B cell (primary cell): ENCODE data around the gene LRRC32. TPM values are rescaled to one million over a fixed set of nuclear protein-coding genes. Genes with fewer than 3 reads are reported as not detected.

Source experiments
- ATAC-seq: fragments of 200-7000 bp; cut with Tn5 transposase; one replicate; pipeline ENCODE4 v1.10.0; 2021; ENCODE audit warnings: low read depth, mild to moderate bottlenecking, moderate number of reproducible peaks, moderate library complexity
- CTCF ChIA-PET: fragments of 350-600 bp; sonication (Branson Sonifier 250); formaldehyde crosslinking; loops from one replicate; lab custom pipeline; 2021; ENCODE audit warnings: antibody characterized with exemption, inconsistent platforms; lab: Charles Lee
- POLR2A ChIA-PET: fragments of 350-600 bp; sonication (Branson Sonifier 250); formaldehyde crosslinking; loops from one replicate; lab custom pipeline; 2021; ENCODE audit warnings: antibody characterized with exemption; lab: Charles Lee
- DNase-seq: peaks from one replicate; pipeline ENCODE4 v3.0.0; 2013
- H2AFZ ChIP-seq: 2 replicates; pipeline ENCODE4 v1.6.1; 2012; ENCODE audit warnings: mild to moderate bottlenecking, low read depth, low read length; ENCODE audit not compliant: insufficient read depth, poor library complexity, severe bottlenecking
- H3K27ac ChIP-seq, 2 donors: 1 replicate in 1 of 2; 2 replicates in 1 of 2; pipeline ENCODE4 v1.5.1; 2012 to 2013; ENCODE audit warnings: low read length in 2 of 2, mild to moderate bottlenecking in 2 of 2, moderate library complexity in 1 of 2
- H3K27me3 ChIP-seq, 4 experiments: fragments of 200-600 bp in 1 of 4; sonication (generic) in 1 of 4; replicated peaks in 1 of 4; 1 replicate in 2 of 4; 2 replicates in 2 of 4; pipeline versions ENCODE4 v1.6.1 to v1.7.0; 2013 to 2016; ENCODE audit warnings: low read length in 3 of 4, mild to moderate bottlenecking in 2 of 4, mixed read lengths in 1 of 4, moderate library complexity in 1 of 4; ENCODE audit not compliant: insufficient read depth in 4 of 4, control insufficient read depth in 3 of 4; ENCODE audit errors: control extremely low read depth in 1 of 4
- H3K36me3 ChIP-seq, 2 experiments: replicated peaks in 1 of 2; 1 replicate in 1 of 2; 2 replicates in 1 of 2; pipeline versions ENCODE4 v1.6.1 to v1.7.1; 2013; ENCODE audit warnings: low read length in 1 of 2; ENCODE audit not compliant: insufficient read depth in 2 of 2, control insufficient read depth in 1 of 2; ENCODE audit errors: control extremely low read depth in 1 of 2, extremely low read depth in 1 of 2
- H3K4me1 ChIP-seq, 2 donors: fragments of 200-600 bp in 1 of 2; sonication (generic) in 1 of 2; 1 replicate in 1 of 2; 2 replicates in 1 of 2; pipeline versions ENCODE4 v1.5.1 to v1.6.1; 2013 to 2017; ENCODE audit warnings: low read length in 2 of 2; ENCODE audit not compliant: control insufficient read depth in 2 of 2, insufficient read depth in 2 of 2
- H3K4me2 ChIP-seq: replicated peaks from 2 replicates; pipeline ENCODE3; 2012; ENCODE audit warnings: mild to moderate bottlenecking, low read depth, low read length; ENCODE audit not compliant: poor library complexity, severe bottlenecking
- H3K4me3 ChIP-seq, 5 experiments: fragments of 200-600 bp in 1 of 5; sonication (generic) in 1 of 5; 1 replicate in 3 of 5; 2 replicates in 2 of 5; pipeline versions ENCODE4 v1.5.1 to v1.7.0; 2011 to 2016; ENCODE audit warnings: low read length in 4 of 5, mild to moderate bottlenecking in 4 of 5, low read depth in 2 of 5, control low read depth in 1 of 5, moderate library complexity in 1 of 5; ENCODE audit not compliant: insufficient read depth in 1 of 5; ENCODE audit errors: control extremely low read depth in 1 of 5, extremely low read depth in 1 of 5
- H3K79me2 ChIP-seq: fragments of 200-600 bp; sonication (generic); one replicate; pipeline ENCODE4 v1.6.0; 2016; ENCODE audit warnings: low read length; ENCODE audit not compliant: control insufficient read depth, insufficient read depth
- H3K9ac ChIP-seq: fragments of 200-600 bp; sonication (generic); 2 replicates; pipeline ENCODE4 v1.6.1; 2017; ENCODE audit warnings: mild to moderate bottlenecking, low read length, moderate library complexity
- H3K9me3 ChIP-seq, 3 donors: one replicate each; pipeline versions ENCODE4 v1.6.1 to v1.7.1; 2013; ENCODE audit warnings: low read length in 2 of 3; ENCODE audit not compliant: control insufficient read depth in 2 of 3, insufficient read depth in 1 of 3; ENCODE audit errors: control extremely low read depth in 1 of 3
- H4K20me1 ChIP-seq: 2 replicates; pipeline ENCODE4 v1.6.0; 2012; ENCODE audit warnings: mild to moderate bottlenecking, low read length; ENCODE audit not compliant: insufficient read depth, control insufficient read depth, poor library complexity, severe bottlenecking
- H3K27ac Mint-ChIP-seq: one replicate; pipeline ENCODE4 v1.8.0; 2021; ENCODE audit warnings: mixed read lengths
- H3K27me3 Mint-ChIP-seq: one replicate; pipeline ENCODE4 v1.8.0; 2021; ENCODE audit warnings: mixed read lengths
- H3K4me1 Mint-ChIP-seq: one replicate; pipeline ENCODE4 v1.8.0; 2021; ENCODE audit warnings: mixed read lengths
- H3K4me3 Mint-ChIP-seq: one replicate; pipeline ENCODE4 v1.8.0; 2021; ENCODE audit warnings: mixed read lengths
- H3K9me3 Mint-ChIP-seq: one replicate; pipeline ENCODE4 v1.8.0; 2022; ENCODE audit warnings: mixed read lengths; ENCODE audit not compliant: insufficient read depth
- EZH2 ChIP-seq: IDR thresholded peaks from 2 replicates; pipeline ENCODE4 v1.6.1; 2012; ENCODE audit warnings: borderline replicate concordance, low read depth, mild to moderate bottlenecking, moderate library complexity, low read length; ENCODE audit not compliant: insufficient read depth, poor library complexity, severe bottlenecking
- WGBS: methylation state at CpG from one replicate; pipeline ENCODE4 v1.1.5; 2013; ENCODE audit warnings: missing lambda C conversion rate; ENCODE audit not compliant: insufficient coverage; 5-methylcytosine and 5-hydroxymethylcytosine counted together
- intact Hi-C: fragments of 100-400 bp; cut with micrococcal nuclease; formaldehyde crosslinking; loops from one replicate; pipeline ENCODE4 v1.10.0; 2022
- polyA plus RNA-seq: library from polyadenylated mRNA; depleted of rRNA; stranded (reverse); fragments of >200 nt; gene quantifications from 2 replicates; pipeline ENCODE4 v1.2.3, GENCODE V29; 2012
- total RNA-seq, 2 donors: library from RNA; stranded (reverse); fragments of 120-200 nt in 1 of 2; gene quantifications; 1 replicate in 1 of 2; 2 replicates in 1 of 2; pipeline versions ENCODE4 v1.2.3 to v1.2.4, GENCODE V29; 2013 to 2022
- TF ChIP-seq, protein P1 (sequence below): fragments of 200-600 bp; IDR thresholded peaks from one replicate; pipeline ENCODE4 v1.8.0; 2022; ENCODE audit warnings: antibody characterized with exemption, mild to moderate bottlenecking

LRRC32 gene
- total and polyA plus RNA-seq, 2 donors (not counting 1 experiment from before 2014, with no cell fraction given), result 0.60 to 1.4 TPM

DNA sequence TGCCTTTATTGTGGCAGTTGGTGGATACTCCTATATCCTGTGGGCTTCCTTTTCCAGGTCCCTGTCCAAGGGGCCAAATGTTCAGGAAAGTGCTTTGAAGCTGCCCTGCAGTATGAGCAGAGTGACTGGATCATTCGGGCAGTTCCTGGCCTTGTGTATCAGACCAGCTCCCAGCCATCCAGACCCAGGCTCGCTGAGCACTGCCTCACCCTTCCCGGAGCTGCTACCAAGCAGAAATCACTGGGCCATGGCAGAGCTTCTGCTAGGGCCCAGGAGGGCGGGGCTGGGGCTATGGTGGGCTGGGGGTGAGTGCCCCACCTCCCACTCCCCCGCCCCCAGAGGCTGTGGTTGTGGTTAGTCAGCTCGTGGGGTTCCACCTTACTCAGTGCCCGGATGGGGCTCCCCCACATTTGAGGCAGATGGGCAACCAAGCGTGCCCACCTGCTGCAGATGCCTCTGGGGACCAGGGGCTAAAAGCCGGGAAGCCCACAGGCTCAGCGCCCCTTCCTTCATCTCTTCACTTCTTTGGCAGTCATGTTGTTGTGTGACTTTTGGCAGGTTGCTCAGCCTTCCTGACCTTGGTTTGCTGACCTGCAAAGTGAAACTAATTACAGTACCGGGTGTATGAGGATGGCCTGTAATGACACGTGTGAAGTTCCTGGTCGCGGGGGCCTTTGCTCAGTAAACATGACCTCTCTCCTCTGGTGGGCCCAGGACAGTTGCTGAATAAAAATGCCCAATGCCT is 2.1 kb upstream of the LRRC32 start:
- 3% methylated on average over 10 of the region's 14 CpGs for WGBS
- ATAC-seq (peak; percentile 83), DNase-seq (peak; percentile 96)
- Histone ChIP-seq H3K4me2 (peak overlapping the region; percentile 90), H3K27me3 (peaks cover 0 to 58% (median 22%) of the 10 kb centered on the region in 4 experiments), H3K4me3 (peak overlapping the region in 3 of 5 experiments; percentile 30 to 47 (median 42)), H2AFZ (no peak overlapping the region), H3K36me3 (no peaks in the 10 kb centered on the region), H3K9ac (peak overlapping the region; percentile 45), H3K4me1 (peaks cover 74 to 79% of the 10 kb centered on the region in 2 donors), H3K9me3 (peaks cover 0 to 4% (median 0%) of the 10 kb centered on the region in 3 donors), H4K20me1 (peaks cover 20% of the 10 kb centered on the region), H3K27ac (peak overlapping the region; percentile 48 to 68), H3K79me2 (no peaks in the 10 kb centered on the region)
- Mint-ChIP-seq H3K4me1 (peaks cover 80% of the 10 kb centered on the region), H3K27me3 (peaks cover 31% of the 10 kb centered on the region), H3K4me3 (peak overlapping the region; percentile 43), H3K27ac (peak overlapping the region; percentile 27), H3K9me3 (no peaks in the 10 kb centered on the region)
- ChIA-PET POLR2A (interaction anchor here (0.6 to 3.3 kb wide), 5 partner anchors 35 to 84 kb away, joined by 3 to 21 read pairs (median 11); no protein-coding TSS in a partner anchor), CTCF (interaction anchor here (1.0 to 14.3 kb wide), 11 partner anchors 9 to 291 kb away, joined by 3 to 224 read pairs (median 5); no protein-coding TSS in a partner anchor)
- intact Hi-C loops, result loop anchor here (1.0 to 5.0 kb wide), 4 partner anchors 35 to 465 kb away; partner anchors contain the start of gene WNT11
- TF ChIP-seq, protein P1, sequence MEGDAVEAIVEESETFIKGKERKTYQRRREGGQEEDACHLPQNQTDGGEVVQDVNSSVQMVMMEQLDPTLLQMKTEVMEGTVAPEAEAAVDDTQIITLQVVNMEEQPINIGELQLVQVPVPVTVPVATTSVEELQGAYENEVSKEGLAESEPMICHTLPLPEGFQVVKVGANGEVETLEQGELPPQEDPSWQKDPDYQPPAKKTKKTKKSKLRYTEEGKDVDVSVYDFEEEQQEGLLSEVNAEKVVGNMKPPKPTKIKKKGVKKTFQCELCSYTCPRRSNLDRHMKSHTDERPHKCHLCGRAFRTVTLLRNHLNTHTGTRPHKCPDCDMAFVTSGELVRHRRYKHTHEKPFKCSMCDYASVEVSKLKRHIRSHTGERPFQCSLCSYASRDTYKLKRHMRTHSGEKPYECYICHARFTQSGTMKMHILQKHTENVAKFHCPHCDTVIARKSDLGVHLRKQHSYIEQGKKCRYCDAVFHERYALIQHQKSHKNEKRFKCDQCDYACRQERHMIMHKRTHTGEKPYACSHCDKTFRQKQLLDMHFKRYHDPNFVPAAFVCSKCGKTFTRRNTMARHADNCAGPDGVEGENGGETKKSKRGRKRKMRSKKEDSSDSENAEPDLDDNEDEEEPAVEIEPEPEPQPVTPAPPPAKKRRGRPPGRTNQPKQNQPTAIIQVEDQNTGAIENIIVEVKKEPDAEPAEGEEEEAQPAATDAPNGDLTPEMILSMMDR, result no peak
- no peak for TF ChIP-seq EZH2
